Nephron (organoid): ENCODE results near the gene FAM81B.
"Not testable (repeated sequence)": the region's sequence is repeated elsewhere in the genome, so short reads cannot be mapped to it uniquely, and the experiment has no call there.

Experiments used
- H3K27ac Mint-ChIP-seq, 3 experiments: 2 replicates each; pipeline ENCODE4 v1.8.0; 2020; ENCODE audit warnings: mixed read lengths in 3 of 3, mild to moderate bottlenecking in 2 of 3, moderate library complexity in 1 of 3
- H3K27me3 Mint-ChIP-seq: 2 replicates; pipeline ENCODE4 v1.8.0; 2021; ENCODE audit warnings: low read depth, mild to moderate bottlenecking, moderate library complexity, mixed read lengths
- H3K36me3 Mint-ChIP-seq: 2 replicates; pipeline ENCODE4 v1.8.0; 2020; ENCODE audit warnings: low read depth, mixed read lengths
- H3K4me1 Mint-ChIP-seq: 2 replicates; pipeline ENCODE4 v1.8.0; 2020; ENCODE audit warnings: mixed read lengths
- H3K4me3 Mint-ChIP-seq, 3 experiments: 2 replicates each; pipeline ENCODE4 v1.8.0; 2020; ENCODE audit warnings: mild to moderate bottlenecking in 3 of 3, mixed read lengths in 3 of 3, moderate library complexity in 2 of 3
- H3K9me3 Mint-ChIP-seq: 2 replicates; pipeline ENCODE4 v1.8.0; 2020; ENCODE audit warnings: mixed read lengths
- CTCF ChIP-seq, 3 experiments: fragments of 200-600 bp; sonication (generic); IDR thresholded peaks; one replicate each; pipeline ENCODE4 v1.5.0; 2021; ENCODE audit warnings: antibody characterized with exemption in 3 of 3; ENCODE audit not compliant: unreplicated experiment in 3 of 3

The FAM81B gene

GRCh38 chr5:95358848-95359247 lies 32.3 kb upstream of the FAM81B start:
- no peaks in the 10 kb centered on the region for H3K36me3 Mint-ChIP-seq
- H3K27me3 Mint-ChIP-seq: peaks cover 4% of the 10 kb centered on the region
- no peak for TF ChIP-seq CTCF (IDR thresholded peaks at IDR 0.05; ENCODE audit: unreplicated experiment in 3 of 3)
- peaks cover 21% of the 10 kb centered on the region for H3K9me3 Mint-ChIP-seq
- H3K27ac Mint-ChIP-seq: no peak overlapping the region
- no peak overlapping the region for H3K4me3 Mint-ChIP-seq
- H3K4me1 Mint-ChIP-seq: no peaks in the 10 kb centered on the region

- not testable (repeated sequence) for H3K27ac Mint-ChIP-seq, H3K4me1 Mint-ChIP-seq, H3K27me3 Mint-ChIP-seq, H3K36me3 Mint-ChIP-seq, H3K4me3 Mint-ChIP-seq
- peaks cover 35% of the 10 kb centered on the region for H3K9me3 Mint-ChIP-seq
Observed at GRCh38 chr5:95360667-95361066, 30.5 kb upstream of the FAM81B start.

- no peak for TF ChIP-seq CTCF (IDR thresholded peaks at IDR 0.05; ENCODE audit: unreplicated experiment in 3 of 3)
- Mint-ChIP-seq H3K36me3 (no peaks in the 10 kb centered on the region), H3K4me3 (no peak overlapping the region), H3K27me3 (no peaks in the 10 kb centered on the region), H3K9me3 (peaks cover 38% of the 10 kb centered on the region), H3K27ac (no peak overlapping the region), H3K4me1 (no peaks in the 10 kb centered on the region)
Observed at GRCh38 chr5:95365302-95366095, 25.7 kb upstream of the FAM81B start.

GRCh38 chr5:95369782-95370181 lies 21.4 kb upstream of the FAM81B start:
- no peaks in the 10 kb centered on the region for H3K4me1 Mint-ChIP-seq

GRCh38 chr5:95374061-95374460 lies 17.1 kb upstream of the FAM81B start:
- Mint-ChIP-seq H3K36me3 (no peaks in the 10 kb centered on the region), H3K4me1 (no peaks in the 10 kb centered on the region), H3K27ac (no peak overlapping the region), H3K9me3 (no peaks in the 10 kb centered on the region), H3K27me3 (no peaks in the 10 kb centered on the region), H3K4me3 (no peak overlapping the region)
- no peak for TF ChIP-seq CTCF (IDR thresholded peaks at IDR 0.05; ENCODE audit: unreplicated experiment in 3 of 3)

More at GRCh38 chr5:95369782-95370181, 21.4 kb upstream of the FAM81B start:
- Mint-ChIP-seq H3K4me3 (no peak overlapping the region), H3K9me3 (peaks cover 9% of the 10 kb centered on the region), H3K36me3 (no peaks in the 10 kb centered on the region), H3K27me3 (no peaks in the 10 kb centered on the region), H3K27ac (no peak overlapping the region)
- TF ChIP-seq CTCF (IDR thresholded peaks at IDR 0.05; ENCODE audit: unreplicated experiment in 3 of 3): no peak

- no peak overlapping the region for H3K4me3 Mint-ChIP-seq
- H3K27me3 Mint-ChIP-seq: no peaks in the 10 kb centered on the region
- no peak for TF ChIP-seq CTCF (IDR thresholded peaks at IDR 0.05; ENCODE audit: unreplicated experiment in 3 of 3)
- peaks cover 3% of the 10 kb centered on the region for H3K9me3 Mint-ChIP-seq
- H3K36me3 Mint-ChIP-seq: peaks cover 9% of the 10 kb centered on the region
- H3K27ac Mint-ChIP-seq: no peak overlapping the region
- no peaks in the 10 kb centered on the region for H3K4me1 Mint-ChIP-seq
Observed at GRCh38 chr5:95375591-95375990, 15.6 kb upstream of the FAM81B start.
